MCF 10A (cell line): ENCODE measurements around the gene SIK2. TPM values are rescaled to one million over a fixed set of nuclear protein-coding genes. Genes with fewer than 3 reads are reported as not detected.
"Not testable (repeated sequence)": the region's sequence is repeated elsewhere in the genome, so short reads cannot be mapped to it uniquely, and the experiment has no call there.

Experiments used
- BruUV-seq: library from RNA; stranded (reverse); fragments of 400-500 nt; replicated peaks from 2 replicates; lab custom pipeline; 2021; lab: Mats Ljungman, UMichigan
- CTCF ChIA-PET: fragments of 300-600 bp; sonication (Branson Sonifier 250); formaldehyde crosslinking; extraction: SDS; loops from one replicate; lab custom pipeline; 2021; ENCODE audit warnings: antibody characterized with exemption, inconsistent platforms; lab: Yijun Ruan, JAX
- POLR2A ChIA-PET: fragments of 300-600, 350-650 bp; sonication (Branson Sonifier 250); formaldehyde crosslinking; extraction: SDS; loops from one replicate; lab custom pipeline; 2020; ENCODE audit warnings: antibody characterized with exemption, inconsistent platforms; lab: Yijun Ruan, JAX
- DNase-seq: peaks from one replicate; pipeline ENCODE4 v3.0.0-alpha.2; 2018; ENCODE audit not compliant: unreplicated experiment
- H3K27ac Mint-ChIP-seq: one replicate; pipeline ENCODE4 v1.8.0; 2022; ENCODE audit warnings: mild to moderate bottlenecking, low read depth, mixed read lengths; ENCODE audit not compliant: unreplicated experiment
- H3K27me3 Mint-ChIP-seq: one replicate; pipeline ENCODE4 v1.8.0; 2022; ENCODE audit warnings: mixed read lengths; ENCODE audit not compliant: insufficient read depth, unreplicated experiment
- H3K36me3 Mint-ChIP-seq: one replicate; pipeline ENCODE4 v1.8.0; 2022; ENCODE audit warnings: mild to moderate bottlenecking, moderate library complexity, mixed read lengths; ENCODE audit not compliant: insufficient read depth, unreplicated experiment
- H3K4me1 Mint-ChIP-seq: one replicate; pipeline ENCODE4 v1.8.0; 2022; ENCODE audit warnings: mixed read lengths; ENCODE audit not compliant: insufficient read depth, unreplicated experiment
- H3K4me3 Mint-ChIP-seq: one replicate; pipeline ENCODE4 v1.8.0; 2022; ENCODE audit warnings: mild to moderate bottlenecking, moderate library complexity, mixed read lengths; ENCODE audit not compliant: unreplicated experiment
- H3K9me3 Mint-ChIP-seq: one replicate; pipeline ENCODE4 v1.8.0; 2022; ENCODE audit warnings: mixed read lengths; ENCODE audit not compliant: unreplicated experiment
- CTCF ChIP-seq: fragments of 200-600 bp; IDR thresholded peaks from one replicate; pipeline ENCODE4 v1.8.0; 2022; ENCODE audit warnings: antibody characterized with exemption, mild to moderate bottlenecking; ENCODE audit not compliant: unreplicated experiment
- intact Hi-C: fragments of 100-400 bp; cut with micrococcal nuclease; formaldehyde crosslinking; loops from 2 replicates; pipeline ENCODE4 v1.14.1; 2022
- total RNA-seq: library from RNA; stranded (reverse); gene quantifications from 2 replicates; pipeline ENCODE4 v1.2.3, GENCODE V29; 2022

Gene SIK2
- total RNA-seq, 1 experiment from 2014 or later = 13.7 TPM

DNA sequence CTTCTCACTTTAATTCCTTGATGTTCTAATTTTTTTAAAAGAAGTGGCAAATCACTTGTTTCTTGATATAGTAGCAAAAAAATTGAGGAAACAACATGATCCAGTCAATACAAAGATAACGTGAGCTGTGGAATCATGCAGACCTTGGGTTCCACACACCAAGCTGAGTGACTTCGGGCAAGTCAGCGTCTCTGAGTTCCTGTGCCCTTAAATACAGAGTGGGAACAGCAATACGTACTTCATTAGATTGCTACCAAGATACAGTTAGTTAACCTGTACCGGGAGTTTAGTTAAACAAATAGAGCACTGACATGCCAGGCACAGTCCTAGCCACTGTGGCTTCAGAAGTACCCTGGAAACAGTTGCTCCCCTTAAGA, 105.4 kb downstream of the SIK2 start:
- H3K9me3 Mint-ChIP-seq = no peaks in the 10 kb centered on the region
- H3K36me3 Mint-ChIP-seq = peaks cover 35% of the 10 kb centered on the region
- intact Hi-C loops = no loop called here
- POLR2A ChIA-PET = interaction anchor here (0.6 to 0.7 kb wide), 2 partner anchors 24 to 101 kb away, joined by 3 to 4 read pairs; no protein-coding TSS in a partner anchor
- H3K27me3 Mint-ChIP-seq = no peaks in the 10 kb centered on the region
- H3K4me3 Mint-ChIP-seq = no peak overlapping the region
- no peak for DNase-seq
- no peak for TF ChIP-seq CTCF
- CTCF ChIA-PET = no interaction called here
- H3K4me1 Mint-ChIP-seq = peaks cover 8% of the 10 kb centered on the region
- BruUV-seq = no TSS peak
- H3K27ac Mint-ChIP-seq = peak overlapping the region; percentile 84

- Mint-ChIP-seq H3K9me3 (no peaks in the 10 kb centered on the region), H3K4me3 (no peak overlapping the region), H3K36me3 (peaks cover 31% of the 10 kb centered on the region), H3K27ac (no peak overlapping the region), H3K4me1 (peaks cover 23% of the 10 kb centered on the region), H3K27me3 (no peaks in the 10 kb centered on the region)
- no peak for DNase-seq
- ChIA-PET CTCF (no interaction called here), POLR2A (interaction anchor here (0.7 kb wide), 1 partner anchor 372 kb away, joined by 3 read pairs; the partner anchor contains the start of genes SDHD and TIMM8B)
- BruUV-seq = no TSS peak
- TF ChIP-seq CTCF = no peak
- intact Hi-C loops = no loop called here
Measured at GRCh38 chr11:111714522-111714921, 112.3 kb downstream of the SIK2 start.

- Mint-ChIP-seq H3K36me3 (peaks cover 34% of the 10 kb centered on the region), H3K27me3 (no peaks in the 10 kb centered on the region), H3K9me3 (no peaks in the 10 kb centered on the region), H3K4me3 (no peak overlapping the region), H3K4me1 (peaks cover 26% of the 10 kb centered on the region), H3K27ac (no peak overlapping the region)
- BruUV-seq = no TSS peak
- POLR2A ChIA-PET = interaction anchor here (0.6 to 0.9 kb wide), 3 partner anchors 51 to 371 kb away, joined by 3 to 4 read pairs (median 3); partner anchors contain the start of genes PPP2R1B, SDHD and TIMM8B
- TF ChIP-seq CTCF = no peak
- DNase-seq = no peak
- CTCF ChIA-PET = interaction anchor here (0.7 kb wide), 1 partner anchor 224 kb away, joined by 3 read pairs; no protein-coding TSS in a partner anchor
- intact Hi-C loops = loop anchor here (5.0 kb wide), 1 partner anchor 113 kb away; the partner anchor contains the start of gene SIK2
Measured at GRCh38 chr11:111715142-111715816, 113.0 kb downstream of the SIK2 start.

DNA sequence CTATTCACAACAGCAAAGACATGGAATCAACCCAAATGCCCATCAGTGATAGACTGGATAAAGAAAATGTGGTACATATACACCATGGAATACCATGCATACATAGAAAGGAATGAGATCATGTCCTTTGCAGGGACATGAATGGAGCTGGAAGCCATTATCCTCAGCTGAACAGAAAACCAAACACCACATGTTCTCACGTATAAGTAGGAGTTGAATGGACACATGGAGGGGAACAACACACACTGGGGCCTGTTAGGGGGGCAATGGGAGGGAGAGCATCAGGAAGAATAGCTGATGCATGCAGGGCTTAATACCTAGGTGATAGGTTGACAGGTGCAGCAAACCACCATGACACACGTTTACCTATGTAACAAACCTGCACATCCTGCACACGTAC, 115.4 kb downstream of the SIK2 start:
- BruUV-seq, H3K27ac Mint-ChIP-seq, H3K27me3 Mint-ChIP-seq, DNase-seq, H3K4me3 Mint-ChIP-seq, H3K9me3 Mint-ChIP-seq: not testable (repeated sequence)
- intact Hi-C loops = loop anchor here (5.0 kb wide), 1 partner anchor 115 kb away; the partner anchor contains the start of gene SIK2
- Mint-ChIP-seq H3K36me3 (peaks cover 34% of the 10 kb centered on the region), H3K4me1 (peaks cover 26% of the 10 kb centered on the region)
- CTCF ChIA-PET = interaction anchor here (0.6 to 2.4 kb wide), 3 partner anchors 37 to 315 kb away, joined by 3 to 10 read pairs (median 3); no protein-coding TSS in a partner anchor
- POLR2A ChIA-PET = interaction anchor here (1.6 kb wide), 1 partner anchor 13 kb away, joined by 7 read pairs; no protein-coding TSS in a partner anchor
